ENCODE data around the gene MCOLN2.
A peak's percentile ranks its signal among the peaks of the same experiment; 100 is the strongest.
"Not testable (repeated sequence)": the region's sequence is repeated elsewhere in the genome, so short reads cannot be mapped to it uniquely, and the experiment has no call there.

The MCOLN2 gene

DNA sequence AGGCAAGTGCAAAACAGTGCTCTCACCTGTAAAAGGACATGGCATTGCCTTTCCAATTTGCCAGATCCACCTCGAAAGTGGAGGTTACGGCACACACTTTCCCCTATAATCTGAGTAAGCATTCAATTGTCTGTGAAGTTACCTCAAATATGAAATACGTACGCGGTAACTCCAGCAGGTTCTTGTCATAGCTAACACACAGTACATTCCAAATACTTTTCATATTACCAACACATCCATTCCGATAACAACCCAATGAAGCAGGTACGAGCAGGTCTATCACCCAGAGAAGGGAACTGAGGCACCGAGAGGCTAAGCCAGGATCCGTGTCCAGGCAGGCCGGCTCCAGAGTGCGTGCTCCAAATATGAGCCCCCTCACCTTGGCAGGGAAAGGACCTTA, 57.2 kb downstream of the MCOLN2 start:
- DNase-seq, result no peak

DNA sequence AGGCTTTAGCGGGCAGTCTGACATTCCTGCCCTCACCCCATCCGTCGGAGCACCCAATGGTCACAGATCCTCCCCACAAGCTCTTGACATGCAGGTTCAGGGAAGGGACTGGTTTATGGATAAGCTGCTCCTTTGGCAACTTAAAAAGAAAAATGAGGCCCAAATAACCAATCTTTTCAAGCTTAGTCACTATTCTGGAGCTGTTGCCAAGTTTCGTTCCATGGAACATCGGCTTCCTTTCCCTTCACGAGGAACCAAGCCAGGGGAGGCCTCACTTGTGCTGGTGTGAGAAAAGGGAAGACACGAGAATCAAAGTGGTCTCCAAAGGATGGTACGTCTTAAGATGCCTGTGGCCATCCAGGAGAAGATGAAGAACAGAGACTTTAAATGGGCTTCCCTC, 57.8 kb downstream of the MCOLN2 start:
- no peak for DNase-seq

DNA sequence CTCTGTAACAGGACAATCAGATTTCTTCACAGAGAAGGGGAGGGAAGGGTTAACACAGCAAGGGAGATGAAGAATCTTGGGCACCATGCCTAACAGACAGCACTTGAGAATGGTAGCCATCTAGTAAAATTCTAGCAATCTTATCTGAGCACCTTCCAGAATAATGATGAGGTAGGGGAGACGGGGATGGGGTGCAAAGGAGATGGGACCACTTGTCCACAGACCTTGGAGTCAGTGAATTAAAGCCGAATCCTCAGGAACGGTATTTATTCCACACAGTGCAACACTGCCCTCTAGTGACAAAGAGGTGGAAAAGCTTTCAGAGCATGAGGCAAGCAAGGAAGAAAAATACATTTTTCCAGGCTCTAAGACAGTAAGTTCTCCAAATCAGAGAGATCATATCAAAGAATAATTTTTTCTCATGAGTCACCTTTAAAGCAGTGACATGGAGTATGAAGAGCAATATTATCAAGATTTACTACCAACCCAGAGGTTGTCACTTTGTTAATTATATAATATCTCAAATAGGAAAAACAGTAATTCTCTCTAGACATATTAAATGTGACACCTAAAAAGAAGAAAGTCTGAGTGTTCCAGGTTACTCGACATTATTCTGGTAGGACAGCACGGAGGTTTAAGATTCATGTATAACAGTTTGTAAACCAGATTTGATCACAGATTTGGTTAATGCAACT, 60.6 kb downstream of the MCOLN2 start:
- DNase-seq, result peak; percentile 52 to 79

DNA sequence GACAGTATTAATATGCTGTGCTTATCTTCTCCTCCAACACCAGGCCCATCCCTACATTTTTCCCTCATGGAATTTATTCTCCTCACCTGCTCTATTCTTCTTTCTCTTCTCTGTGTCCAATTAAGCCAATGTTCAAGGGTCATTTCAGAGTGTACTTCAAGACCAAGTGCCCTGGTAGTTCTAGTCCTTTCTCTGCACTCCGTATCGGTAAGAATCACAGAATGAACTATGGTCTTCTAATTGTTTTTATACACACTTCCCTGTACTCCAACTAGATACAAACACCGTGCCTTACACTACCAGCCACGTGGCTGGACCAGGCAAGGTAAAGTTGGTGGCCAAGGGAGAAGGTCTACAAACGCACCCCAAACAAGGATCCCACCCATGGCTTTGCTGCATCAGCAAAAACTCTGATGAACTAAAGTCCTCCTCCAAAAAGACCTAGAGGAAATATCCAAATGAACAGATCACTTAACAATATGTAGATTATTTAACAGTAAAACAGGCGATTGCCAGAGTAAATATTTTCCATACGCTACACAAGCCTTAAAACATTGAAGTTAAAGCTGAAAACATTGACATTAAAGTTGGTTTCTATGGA, 63.8 kb downstream of the MCOLN2 start:
- no peak for DNase-seq

DNA sequence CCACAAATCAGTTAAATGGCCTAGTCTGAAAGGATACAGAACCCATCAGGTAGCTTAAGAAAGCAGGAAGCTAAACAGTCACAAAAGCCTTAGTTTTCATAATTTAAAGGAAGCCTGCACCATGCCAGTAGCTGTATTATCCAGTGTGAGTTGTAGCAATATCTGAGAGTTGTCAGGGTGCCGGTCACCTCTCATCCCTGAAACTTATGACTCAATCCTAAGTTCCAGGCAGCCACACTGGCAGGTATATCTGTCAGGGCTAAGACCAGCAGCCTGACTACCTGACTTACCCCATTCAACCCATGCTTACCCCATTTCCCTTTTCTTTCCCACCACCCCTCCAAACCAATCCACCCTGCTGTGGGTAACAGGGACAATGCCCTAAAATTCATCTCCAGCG, 66.1 kb downstream of the MCOLN2 start:
- DNase-seq, result no peak

DNA sequence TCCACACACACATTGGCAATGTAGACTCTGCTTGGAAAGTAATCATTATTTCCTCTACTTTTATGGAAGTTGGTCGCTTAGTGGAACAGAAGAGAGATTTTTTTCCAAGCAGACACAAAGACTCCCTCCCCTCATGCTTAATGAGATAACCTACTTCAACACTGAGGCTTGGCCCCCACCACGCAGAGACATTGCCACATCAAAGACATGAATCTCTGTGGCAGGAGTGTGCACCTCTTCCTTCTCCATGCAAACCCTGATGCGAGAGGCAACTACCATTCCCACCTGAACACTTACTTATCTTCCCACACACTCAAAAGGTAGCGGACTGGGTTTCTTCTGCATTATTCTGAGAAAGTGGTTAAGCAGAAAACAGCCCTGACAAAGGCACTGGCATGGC, 66.6 kb downstream of the MCOLN2 start:
- no peak for DNase-seq

DNA sequence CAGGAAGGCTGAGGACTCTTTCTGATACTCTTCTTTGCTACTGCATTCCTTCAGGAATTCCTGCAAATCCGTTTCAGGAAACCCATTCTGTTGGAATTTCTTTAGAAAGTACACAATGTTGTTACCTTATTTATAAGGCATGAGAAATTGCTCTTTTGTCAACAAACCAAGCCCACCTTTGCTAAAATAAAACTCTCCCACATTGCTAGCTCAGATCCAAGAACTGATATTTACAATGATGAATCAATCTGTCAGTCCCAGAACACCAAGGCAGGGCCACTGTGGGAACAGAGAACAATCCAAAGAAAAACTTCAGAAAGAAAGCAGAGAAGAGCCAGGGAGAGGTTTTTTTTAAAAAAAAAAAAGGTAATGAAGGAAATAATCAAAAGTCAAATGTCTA, 67.3 kb downstream of the MCOLN2 start:
- no peak for DNase-seq

DNA sequence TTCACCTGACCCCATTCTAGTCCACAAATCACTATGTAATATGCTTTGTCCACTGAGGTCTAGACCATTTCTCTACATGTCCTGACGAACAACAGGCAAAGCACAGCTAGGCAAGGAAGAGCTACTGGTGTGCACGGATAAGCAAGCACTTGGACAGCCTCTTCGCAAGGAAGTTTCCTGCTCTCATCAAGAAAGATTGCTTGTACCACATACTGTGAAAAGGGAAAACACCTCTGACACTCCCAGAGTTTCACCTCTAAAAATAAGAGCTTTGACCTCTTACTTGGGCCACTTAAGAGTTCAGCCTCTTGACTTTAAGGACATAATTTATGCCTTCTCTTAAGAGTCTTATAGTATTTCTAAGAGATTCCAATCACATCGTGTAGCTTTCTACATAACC, 67.9 kb downstream of the MCOLN2 start:
- DNase-seq, result no peak

DNA sequence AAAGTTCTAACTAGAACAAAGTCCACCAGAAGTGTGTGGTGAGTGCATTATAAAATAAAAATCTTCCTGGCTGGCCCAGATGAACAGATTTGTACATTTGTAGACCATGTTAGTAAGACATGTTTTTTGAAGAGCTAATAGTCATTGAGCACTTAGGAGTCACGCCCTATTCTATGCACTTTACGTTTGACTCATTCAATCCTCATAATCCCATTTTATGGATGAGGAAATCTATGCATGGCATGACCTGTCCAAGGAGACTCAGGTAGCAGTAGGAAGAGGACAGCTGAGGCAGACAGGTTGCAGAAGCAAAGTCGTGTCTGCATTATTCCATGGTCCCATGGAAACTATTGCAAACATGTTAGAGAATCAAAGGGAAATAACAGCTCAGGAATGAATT, 73.6 kb downstream of the MCOLN2 start:
- DNase-seq, result no peak

DNA sequence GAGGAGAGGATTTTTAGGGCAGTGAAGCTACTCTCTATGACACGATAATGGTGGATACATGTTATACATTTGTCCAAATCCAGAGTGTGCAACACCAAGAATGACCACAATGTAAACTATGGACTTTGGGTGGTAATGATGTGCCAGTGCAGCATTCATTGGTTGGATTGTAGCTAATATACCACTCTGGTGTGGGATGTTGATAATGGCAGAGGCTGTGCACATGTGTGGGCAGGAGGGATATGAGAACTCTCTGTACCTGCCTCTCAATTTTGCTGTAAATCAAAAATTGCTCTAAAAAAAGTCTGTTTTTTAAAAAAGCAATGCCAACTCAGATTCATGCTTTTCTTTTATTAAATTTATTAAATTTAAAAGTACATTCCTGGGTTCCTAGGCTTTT, 76.8 kb downstream of the MCOLN2 start:
- DNase-seq, result no peak

DNA sequence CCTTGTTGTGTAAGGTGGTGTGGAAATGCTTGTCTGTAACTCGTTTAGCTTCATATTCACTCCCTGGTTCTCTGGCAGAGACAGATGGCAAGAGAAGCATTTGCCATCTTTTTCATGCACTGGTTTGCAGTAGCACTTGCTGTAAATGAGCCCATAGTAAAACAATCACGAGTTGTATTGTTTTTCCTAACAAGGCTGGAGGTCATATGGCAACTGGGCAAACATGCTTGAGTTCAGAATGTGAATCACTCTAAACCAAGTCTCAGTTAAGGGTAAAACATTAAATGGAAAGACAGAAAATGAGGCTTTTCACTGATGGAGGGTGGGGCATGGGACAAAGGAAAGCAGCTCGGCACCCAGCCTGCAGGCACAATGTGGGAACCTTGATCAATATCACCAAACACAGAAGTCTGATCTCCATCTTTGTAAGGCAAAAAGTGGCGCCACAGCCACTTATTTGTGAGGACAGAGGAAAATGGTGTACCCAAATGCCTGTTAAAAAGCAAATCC, 77.4 kb downstream of the MCOLN2 start:
- DNase-seq, result no peak

DNA sequence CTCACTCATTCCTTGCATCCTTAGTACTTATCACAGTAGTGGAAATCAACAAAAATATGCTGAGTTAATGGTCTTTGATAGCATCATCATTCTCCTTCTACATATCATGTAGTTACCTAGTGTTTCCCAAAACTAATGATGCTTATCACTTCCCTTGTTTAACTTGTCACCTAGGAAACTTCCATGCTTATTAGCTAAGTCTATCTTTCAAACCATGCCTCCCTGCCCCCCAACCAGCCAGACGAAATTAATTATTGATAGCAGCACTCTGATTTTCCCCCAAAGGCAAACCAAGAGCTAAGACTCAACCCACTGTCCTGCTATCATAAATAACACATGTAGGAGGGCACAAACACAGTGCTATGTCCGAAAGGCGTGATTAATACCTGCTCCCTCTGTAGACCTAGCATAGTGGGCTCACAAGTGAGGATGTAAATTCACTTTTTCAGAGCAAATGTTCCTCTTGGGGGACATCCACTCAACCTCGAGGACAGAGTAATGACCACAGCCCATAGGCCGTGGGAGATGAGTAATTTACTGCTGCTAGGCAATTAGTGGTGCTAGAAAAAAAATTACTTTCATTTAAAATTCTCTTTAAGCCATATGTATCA, 78.1 kb downstream of the MCOLN2 start:
- no peak for DNase-seq

DNA sequence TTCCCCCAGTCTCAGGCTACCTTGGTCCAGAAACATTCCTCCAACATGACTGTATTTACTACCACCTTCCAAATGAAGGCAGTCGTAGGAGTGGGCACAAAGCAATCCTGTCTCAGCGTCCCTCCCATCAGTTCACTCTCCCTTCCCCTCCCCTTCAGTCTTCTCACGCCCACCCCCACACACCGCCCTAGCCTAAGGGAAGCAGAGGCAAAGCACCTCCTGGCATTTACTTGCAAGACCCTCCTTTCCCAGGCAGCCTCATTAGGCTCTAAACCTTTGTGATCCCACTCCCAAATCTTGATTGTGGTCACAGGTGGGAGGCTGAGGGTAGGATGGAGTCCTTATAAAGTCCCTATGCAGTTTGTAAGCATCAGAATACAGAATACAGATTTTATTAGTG, 80.0 kb downstream of the MCOLN2 start:
- DNase-seq, result no peak

DNA sequence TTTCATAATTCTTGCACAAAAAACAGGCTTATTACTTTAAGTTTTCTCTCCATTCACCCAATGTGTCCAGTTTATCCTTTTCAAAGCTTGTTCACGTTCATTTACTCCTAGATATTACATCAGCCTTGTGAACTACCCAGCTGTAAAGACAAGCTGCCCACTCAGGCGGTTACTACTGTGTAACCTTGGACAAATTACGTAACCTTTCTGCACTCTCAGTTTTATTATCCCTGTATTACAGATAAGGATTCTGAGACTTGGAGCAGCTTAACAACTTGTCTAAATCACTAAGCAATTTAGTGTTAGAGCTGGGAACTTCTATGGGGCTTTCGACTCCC, 83.4 kb downstream of the MCOLN2 start:
- peak; percentile 74 to 84 for DNase-seq

DNA sequence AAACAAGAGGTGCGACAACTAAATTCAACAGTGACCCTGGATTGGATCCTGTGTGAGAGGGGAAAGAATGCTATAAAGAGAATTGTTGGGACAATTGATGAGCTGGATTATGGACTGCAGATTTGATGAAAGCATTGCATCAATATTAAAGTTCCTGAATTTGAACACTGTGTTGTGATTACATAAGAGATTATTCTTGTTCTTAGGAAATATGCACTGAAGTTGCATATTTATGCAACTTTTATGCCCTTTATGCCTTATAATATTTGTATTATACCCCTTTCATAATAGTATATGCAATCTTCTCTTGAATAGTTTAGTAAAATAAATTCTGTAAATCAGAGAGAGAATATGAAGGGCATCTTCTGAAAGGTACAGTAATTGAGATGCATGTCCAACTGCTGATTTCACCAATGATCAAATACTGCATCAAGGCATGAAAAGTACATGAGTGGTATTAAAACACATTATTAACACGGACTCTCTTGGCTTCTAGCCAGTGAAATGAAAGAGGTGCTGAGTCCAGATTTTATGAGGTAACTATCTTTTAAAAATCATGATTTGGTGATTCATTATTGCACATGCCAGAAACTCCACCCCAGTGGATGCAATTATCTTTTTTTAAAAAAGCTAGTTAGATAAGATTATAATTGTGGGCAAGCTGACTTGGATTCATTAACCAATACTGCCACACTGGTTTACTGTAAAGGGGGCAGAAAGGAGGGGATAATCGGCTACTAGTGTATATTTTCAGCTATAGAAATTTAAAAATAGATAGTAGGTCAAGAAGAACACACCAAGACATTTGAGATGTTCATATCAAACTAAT, 84.0 kb downstream of the MCOLN2 start:
- DNase-seq, result peak; percentile 65 to 67

DNA sequence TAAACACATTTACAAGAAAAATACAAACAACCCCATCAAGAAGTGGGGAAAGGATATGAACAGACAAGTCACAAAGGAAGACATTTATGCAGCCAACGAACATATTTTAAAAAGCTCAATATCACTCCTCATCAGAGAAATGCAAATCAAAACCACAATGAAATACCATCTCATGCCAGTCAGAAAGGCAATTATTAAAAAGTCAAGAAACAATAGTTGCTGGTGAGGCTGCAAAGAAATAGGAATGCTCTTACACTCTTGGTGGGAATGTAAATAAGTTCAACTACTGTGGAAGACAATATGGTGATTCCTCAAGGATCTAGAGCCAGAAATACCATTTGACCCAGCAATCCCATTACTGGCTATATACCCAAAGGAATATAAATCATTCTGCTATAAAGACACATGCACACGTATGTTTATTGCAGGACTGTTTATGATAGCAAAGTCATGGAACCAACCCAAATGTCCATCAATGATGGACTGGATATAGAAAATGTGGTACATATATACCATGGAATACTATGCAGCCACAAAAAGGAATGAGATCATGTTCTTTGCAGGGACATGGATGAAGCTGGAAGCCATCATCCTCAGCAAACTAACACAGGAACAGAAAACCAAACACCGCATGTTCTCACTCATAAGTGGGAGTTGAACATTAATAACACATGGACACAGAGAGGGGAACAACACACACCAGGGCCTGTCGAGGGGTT, 88.0 kb downstream of the MCOLN2 start:
- not testable (repeated sequence) for DNase-seq

DNA sequence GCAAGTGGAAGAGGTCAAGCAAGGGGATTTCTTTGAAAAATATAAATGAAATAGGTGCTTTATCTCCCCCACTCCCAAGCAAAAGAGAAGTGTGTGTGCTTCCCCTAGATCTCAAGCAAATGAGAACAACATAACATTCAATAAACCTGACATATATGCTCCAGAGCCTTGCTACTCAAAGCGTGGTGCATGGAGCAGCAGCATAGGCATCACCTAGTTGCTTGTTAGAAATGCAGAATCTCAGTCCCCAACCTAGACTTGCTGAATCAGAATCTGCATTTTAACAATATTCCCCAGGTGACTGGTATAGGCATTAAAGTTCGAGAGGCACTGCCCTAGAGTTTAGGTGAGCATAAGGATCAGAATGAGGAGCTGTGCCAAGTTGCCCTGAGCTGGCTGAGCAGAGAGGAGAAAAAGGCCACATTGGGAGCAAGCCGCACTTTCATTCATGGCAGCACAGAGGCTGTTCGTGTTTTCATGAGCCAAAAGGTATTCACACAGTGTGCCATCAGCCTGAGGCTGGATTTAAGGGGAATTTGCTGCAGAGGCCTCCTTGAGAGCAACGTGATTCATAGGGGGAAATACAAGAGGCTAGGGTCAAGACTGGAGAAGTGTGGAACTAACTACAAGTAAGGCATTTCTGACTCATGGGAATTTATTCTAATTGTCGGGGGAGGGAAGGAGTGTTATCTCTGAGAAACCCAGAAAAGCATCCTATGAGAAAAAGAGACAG, 89.7 kb downstream of the MCOLN2 start:
- peak; percentile 32 to 56 for DNase-seq

DNA sequence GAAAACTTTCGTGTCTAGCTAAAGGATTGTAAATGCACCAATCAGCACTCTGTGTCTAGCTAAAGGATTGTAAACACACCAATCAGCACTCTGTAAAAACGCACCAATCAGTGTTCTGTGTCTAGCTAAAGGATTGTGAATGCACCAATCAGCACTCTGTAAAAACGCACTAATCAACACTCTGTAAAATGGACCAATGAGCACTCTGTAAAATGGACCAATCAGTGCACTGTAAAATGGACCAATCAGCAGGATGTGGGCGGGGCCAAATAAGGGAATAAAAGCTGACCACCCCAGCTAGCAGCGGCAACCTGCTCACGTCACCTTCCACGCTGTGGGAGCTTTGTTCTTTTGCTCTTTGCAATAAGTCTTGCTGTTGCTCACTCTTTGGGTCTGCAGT, 94.2 kb downstream of the MCOLN2 start:
- not testable (repeated sequence) for DNase-seq

DNA sequence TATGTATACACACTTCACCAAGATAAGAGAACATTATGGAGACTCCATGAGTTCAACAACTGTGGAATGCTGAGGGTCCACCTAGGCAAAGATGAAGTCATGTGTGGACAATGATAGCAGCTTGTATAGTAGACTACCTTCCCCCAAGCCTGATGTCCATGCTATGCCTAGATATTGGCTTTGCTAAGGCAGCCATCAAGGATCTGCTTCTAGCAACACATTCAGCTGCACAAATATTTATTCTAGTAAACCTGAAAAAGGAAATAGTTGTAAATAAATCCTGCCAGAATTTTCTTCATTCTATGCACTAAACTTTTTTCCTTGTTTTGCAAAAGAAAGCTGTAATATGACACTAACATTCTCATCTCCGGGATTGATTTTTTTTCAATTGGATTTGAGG, 96.9 kb downstream of the MCOLN2 start:
- no peak for DNase-seq

DNA sequence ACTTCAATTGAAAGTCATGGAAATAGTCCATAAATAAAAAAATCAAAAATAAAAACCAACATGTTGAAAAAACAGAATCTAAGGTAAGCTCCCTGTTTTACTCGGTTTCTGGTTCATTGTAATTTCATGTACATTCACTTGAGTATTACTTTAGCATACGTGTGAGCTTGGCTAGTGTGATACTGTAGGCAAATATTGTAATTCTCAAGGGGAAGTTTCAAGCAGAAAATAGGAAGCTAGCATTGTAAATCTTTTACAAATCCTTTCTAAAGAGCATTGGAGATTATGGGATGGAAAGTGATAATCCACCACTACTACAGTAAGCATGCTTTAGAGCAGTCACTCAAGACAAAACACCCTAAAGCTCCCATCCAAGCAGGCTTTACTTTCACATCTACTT, 100.6 kb downstream of the MCOLN2 start:
- DNase-seq, result no peak

DNA sequence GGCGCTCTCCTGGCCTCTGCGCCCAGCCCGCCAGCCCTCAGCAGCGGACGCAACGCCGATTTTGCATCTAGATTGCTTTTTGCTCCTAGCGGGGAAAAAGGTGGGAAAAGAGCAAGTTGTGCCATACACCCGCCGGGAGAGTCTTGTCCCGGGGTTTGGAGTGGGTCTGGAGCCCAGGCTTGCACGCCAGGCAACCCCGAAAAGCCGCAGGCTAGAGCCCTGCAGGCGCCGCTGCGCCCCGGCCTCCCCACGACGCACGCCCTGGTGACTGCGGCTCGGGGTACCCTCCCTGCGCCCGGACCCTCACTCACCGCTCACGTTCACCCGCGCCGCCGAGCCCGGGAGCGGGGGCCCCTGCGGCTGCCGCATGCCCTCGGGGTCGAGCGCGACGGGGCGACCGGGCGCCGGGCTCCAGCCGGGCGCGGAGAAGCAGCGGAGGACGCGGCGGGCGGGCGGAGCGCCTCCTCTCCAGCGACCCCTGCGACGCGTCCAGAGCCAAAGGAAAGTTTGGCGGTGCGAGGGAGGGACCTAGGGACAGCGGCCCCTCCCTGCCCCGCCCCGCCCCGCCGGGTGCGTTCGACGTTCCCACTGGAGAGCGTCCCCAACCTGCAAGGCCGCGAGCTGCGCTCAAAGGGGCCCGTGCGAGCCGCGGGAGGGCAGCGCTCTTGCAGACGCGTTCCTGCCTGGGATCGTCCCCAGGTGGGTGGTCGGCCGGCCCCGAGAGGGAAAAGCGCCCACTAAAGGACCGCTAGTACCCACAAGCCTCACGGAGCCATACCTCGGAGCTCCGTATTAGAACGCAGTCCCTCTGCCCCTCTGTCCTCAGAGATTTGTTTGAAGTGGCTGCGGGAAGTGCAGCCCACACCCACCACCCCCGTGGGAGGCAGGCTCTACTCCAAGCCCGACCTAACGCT, 104.0 kb downstream of the MCOLN2 start, which contains the start of gene LPAR3:
Gene LPAR3, minus strand, starts transcription at position 502 of the 914 bp plus-strand sequence. CDS start 27,086 bp downstream, outside the sequence.
- no peak for DNase-seq
